ENCODE results near the gene SPI1. TPM values are rescaled to one million over a fixed set of nuclear protein-coding genes. Genes with fewer than 3 reads are reported as not detected.

SPI1 gene
- total RNA-seq = 0.17 TPM in 1 of 2 replicates, not detected in the other

GRCh38 chr11:47378010-47378835, at the start of gene SPI1:
Gene SPI1 (minus strand): TSS chr11:47378547. CDS start chr11:47378353, 194 bp downstream.

GRCh38 chr11:47426062-47426956, 48.0 kb upstream of the SPI1 start, which contains the start of gene PSMC3:
Gene PSMC3 (minus strand): TSS chr11:47426439. CDS start chr11:47426279, 160 bp downstream.

GRCh38 chr11:47407746-47408590, 29.6 kb upstream of the SPI1 start, which contains the start of gene SLC39A13:
Gene SLC39A13 (plus strand): TSS chr11:47408590. CDS start chr11:47410095, 1,505 bp downstream.

GRCh38 chr11:47352556-47352955, 25.8 kb downstream of the SPI1 start, which contains the start of gene MYBPC3:
Gene MYBPC3 (minus strand): TSS chr11:47352702. CDS start chr11:47352647, 55 bp downstream.

Other genes with a start within 250 kb of the SPI1 start
- gene ARFGAP2, start 201.7 kb downstream of the SPI1 start, total RNA-seq = 87.1 and 91.3 TPM in 2 replicates
- gene PACSIN3, start 192.1 kb downstream of the SPI1 start, total RNA-seq = 16.6 and 24.4 TPM in 2 replicates
- gene DDB2, start 163.6 kb downstream of the SPI1 start, total RNA-seq = 34.8 and 44.6 TPM in 2 replicates
- gene ACP2, start 129.7 kb downstream of the SPI1 start, total RNA-seq = 35.2 and 40.5 TPM in 2 replicates
- gene NR1H3, start 120.6 kb downstream of the SPI1 start, total RNA-seq = 52.5 and 80.0 TPM in 2 replicates
- gene MADD, start 108.4 kb downstream of the SPI1 start, total RNA-seq = 24.4 and 25.3 TPM in 2 replicates
- gene MYBPC3, start 25.8 kb downstream of the SPI1 start, total RNA-seq = not detected in 2 replicates
- 29.1 and 51.0 TPM in 2 replicates for gene SLC39A13, start 30.0 kb upstream of the SPI1 start, total RNA-seq
- gene PSMC3, start 47.9 kb upstream of the SPI1 start, total RNA-seq = 155 and 160 TPM in 2 replicates
- 0.09 and 0.22 TPM in 2 replicates for gene RAPSN, start 70.6 kb upstream of the SPI1 start, total RNA-seq
- 77.3 and 97.3 TPM in 2 replicates for gene CELF1, start 174.6 kb upstream of the SPI1 start, total RNA-seq
- 61.6 and 77.4 TPM in 2 replicates for gene PTPMT1, start 187.1 kb upstream of the SPI1 start, total RNA-seq
- gene KBTBD4, start 200.4 kb upstream of the SPI1 start, total RNA-seq = 34.2 and 37.9 TPM in 2 replicates
- gene NDUFS3, start 200.5 kb upstream of the SPI1 start, total RNA-seq = 72.7 and 90.9 TPM in 2 replicates
- not detected in 2 replicates for gene FAM180B, start 208.1 kb upstream of the SPI1 start, total RNA-seq
- 0.17 and 0.76 TPM in 2 replicates for gene C1QTNF4, start 215.9 kb upstream of the SPI1 start, total RNA-seq